Activated naive CD4-positive, alpha-beta T cell treated with anti-CD3 and anti-CD28 coated beads, Interleukin-2, amount 50 U/mL, for 16 hours (primary cell): Measurements from ENCODE around the gene MYCBP.
A peak's percentile ranks its signal among the peaks of the same experiment; 100 is the strongest.

Experiments
- DNase-seq: peaks from one replicate; pipeline ENCODE4 v3.0.0-alpha.2; 2020

The MYCBP gene

DNA sequence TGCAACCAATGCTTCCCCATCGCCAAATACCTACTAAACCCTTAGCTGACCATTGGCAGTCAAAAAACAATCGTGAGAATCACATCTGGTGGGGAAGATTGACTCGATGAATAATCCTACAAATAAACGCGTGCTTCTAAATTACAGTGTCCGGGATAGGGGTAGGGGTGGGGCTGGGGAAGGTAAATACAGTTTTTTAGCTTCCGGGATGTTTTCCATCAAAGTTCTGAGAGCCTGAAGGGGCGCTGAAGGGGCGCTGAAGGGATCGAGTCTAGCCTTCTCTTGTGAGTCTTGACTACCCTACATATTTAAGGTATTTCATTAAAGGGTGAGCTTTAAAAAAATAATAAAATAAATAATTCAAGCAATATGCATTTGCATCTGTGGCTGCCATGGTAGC is 54.1 kb downstream of the MYCBP start:
- no peak for DNase-seq

DNA sequence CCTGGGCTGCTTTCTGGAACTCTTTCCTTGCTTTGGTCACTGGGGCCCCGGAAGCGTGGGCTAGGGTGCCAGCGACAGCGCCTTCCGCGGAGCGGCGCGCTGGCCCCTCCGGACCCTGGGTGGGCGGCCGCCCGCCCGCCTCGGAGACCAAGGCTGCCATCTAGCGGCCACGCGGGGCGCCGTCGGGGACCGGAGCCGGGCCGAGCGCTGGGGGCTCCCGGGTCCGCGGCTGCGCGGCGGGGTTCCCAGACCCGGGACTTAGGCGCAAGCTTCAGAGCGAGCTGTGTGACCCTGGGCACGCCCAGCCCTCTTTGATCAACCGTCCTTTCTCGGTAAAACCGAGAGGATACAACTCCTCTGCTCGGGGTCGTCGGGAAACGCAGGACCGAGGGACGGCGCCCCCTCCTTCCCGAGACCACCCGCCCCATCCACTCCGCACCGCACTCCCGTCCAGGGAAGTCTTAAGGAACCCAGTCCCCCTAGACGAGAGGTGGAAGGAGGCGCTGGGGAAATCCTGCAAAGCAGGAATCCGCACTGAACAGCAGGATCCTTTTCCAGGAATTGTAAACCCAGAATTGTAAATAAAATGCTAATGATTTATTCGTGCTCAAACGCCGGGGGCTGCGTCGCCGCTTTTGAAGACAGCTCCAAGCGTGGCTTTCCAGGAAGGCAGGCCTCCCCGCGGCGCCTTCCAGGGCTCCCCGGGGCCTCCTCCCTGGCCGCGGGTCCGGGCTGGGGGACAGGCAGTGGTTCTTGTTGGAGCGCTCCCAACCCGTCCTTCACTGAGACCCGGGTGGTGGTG is 54.8 kb downstream of the MYCBP start:
- DNase-seq: peak; percentile 64

DNA sequence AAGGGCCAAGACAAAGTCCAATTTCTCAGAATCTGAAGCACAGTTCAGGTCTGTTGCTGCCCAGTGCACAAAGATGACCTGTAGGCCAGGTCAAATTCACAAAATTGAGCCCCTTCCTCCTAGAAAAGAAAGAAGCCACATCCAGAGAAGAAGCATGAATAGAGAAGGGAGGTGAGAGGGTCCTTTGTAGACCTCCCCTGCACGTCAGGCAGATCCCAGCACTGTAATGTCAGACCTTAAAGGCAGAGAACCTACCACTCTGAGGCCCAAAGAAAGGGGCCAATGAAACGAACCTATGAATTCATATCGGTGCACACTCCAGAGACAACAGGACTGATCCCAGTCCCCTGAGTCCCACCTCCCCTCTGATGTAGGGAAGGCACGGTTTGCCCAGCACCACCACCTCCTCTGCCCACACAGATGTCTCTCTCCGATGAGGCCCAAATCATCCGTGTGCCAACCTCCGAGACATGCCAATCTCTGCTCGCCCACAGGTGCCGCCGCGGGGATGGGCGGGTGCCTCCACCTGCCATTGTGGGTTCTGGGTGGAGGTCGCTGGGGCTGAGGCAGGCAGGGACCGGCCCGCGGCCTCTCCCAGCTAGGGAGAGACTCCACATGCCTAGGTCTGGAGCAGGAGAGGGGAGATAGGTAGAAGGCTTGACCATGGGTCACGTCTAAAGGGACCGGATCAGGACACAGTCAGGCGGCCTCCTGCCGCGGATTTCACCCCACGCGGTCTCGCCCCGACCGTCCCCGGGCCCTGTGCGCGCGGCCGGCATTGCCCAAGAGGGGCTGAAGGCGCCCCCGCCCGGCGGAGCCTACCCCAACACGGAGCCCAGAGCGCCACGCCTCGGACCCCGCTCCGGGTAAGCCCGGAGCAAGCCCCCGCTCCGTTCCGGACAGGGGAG is 55.6 kb downstream of the MYCBP start:
- DNase-seq: no peak

- no peak for DNase-seq
Measured at GRCh38 chr1:38815903-38816627, 57.1 kb downstream of the MYCBP start.

DNA sequence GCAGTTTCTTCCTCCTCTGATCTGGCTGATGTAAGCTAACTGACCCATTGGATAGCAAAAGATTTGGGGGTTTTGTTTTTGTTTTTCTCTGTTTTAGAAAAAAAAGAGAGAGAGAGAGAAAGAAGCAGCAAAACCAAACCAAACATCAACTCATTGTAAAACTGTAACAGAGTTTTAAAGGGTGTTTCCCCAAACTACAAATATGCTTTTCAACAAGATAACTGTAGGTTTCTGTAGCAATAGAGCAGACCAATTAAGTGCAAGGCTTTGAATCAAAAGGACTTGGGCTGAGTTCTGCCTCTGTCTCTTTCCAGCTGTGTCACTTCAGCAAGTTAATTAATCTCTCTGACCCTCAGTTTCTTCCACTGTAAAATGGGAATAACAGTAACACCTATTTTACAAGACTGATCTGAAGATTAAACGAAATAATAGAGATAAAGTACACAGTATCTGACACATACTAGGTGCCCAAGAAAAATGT is 58.1 kb downstream of the MYCBP start:
- DNase-seq: no peak

GRCh38 chr1:38814444-38814983 is 58.6 kb downstream of the MYCBP start:
- no peak for DNase-seq

GRCh38 chr1:38812981-38813380 is 60.2 kb downstream of the MYCBP start:
- DNase-seq: no peak
